OCI-LY1 (cell line): ENCODE results near the gene PPP1R2.
"Not testable (repeated sequence)": the region's sequence is repeated elsewhere in the genome, so short reads cannot be mapped to it uniquely, and the experiment has no call there.

Experiments
- H2AFZ ChIP-seq: fragments of 200-600 bp; sonication (generic), shearing (Covaris generic); 2 replicates; pipeline ENCODE4 v1.6.0; 2014; ENCODE audit warnings: antibody characterized with exemption, mild to moderate bottlenecking, low read length
- H3F3A ChIP-seq: fragments of 200-600 bp; sonication (generic), shearing (Covaris generic); 2 replicates; pipeline ENCODE4 v1.6.0; 2014; ENCODE audit warnings: mild to moderate bottlenecking, antibody characterized with exemption, low read length, moderate library complexity; ENCODE audit not compliant: insufficient read depth
- H3K27ac ChIP-seq: fragments of 200-600 bp; sonication (generic); 2 replicates; pipeline ENCODE4 v1.5.1; 2014; ENCODE audit warnings: low read length, mixed run types, mild to moderate bottlenecking, low read depth; ENCODE audit not compliant: poor library complexity, severe bottlenecking
- H3K27me3 ChIP-seq: fragments of 200-600 bp; sonication (generic); 2 replicates; pipeline ENCODE4 v1.6.0; 2014; ENCODE audit warnings: antibody characterized with exemption, mild to moderate bottlenecking, low read length, moderate library complexity; ENCODE audit not compliant: insufficient read depth
- H3K36me3 ChIP-seq: fragments of 200-600 bp; sonication (generic); 2 replicates; pipeline ENCODE4 v1.6.1; 2014; ENCODE audit warnings: mild to moderate bottlenecking, antibody characterized with exemption, low read length, moderate library complexity, mixed read lengths; ENCODE audit not compliant: insufficient read depth
- H3K4me1 ChIP-seq: fragments of 200-600 bp; sonication (generic); 2 replicates; pipeline ENCODE4 v1.5.1; 2014; ENCODE audit warnings: mild to moderate bottlenecking, low read length, moderate library complexity; ENCODE audit not compliant: insufficient read depth, severe bottlenecking
- H3K4me2 ChIP-seq: fragments of 200-600 bp; sonication (generic), shearing (Covaris generic); 2 replicates; pipeline ENCODE4 v1.6.1; 2014; ENCODE audit warnings: low read length
- H3K4me3 ChIP-seq: fragments of 200-600 bp; sonication (generic); 2 replicates; pipeline ENCODE4 v1.5.1; 2014; ENCODE audit warnings: low read length, low read depth, mild to moderate bottlenecking, mixed read lengths; ENCODE audit not compliant: poor library complexity, severe bottlenecking
- H3K79me2 ChIP-seq: fragments of 200-600 bp; shearing (Covaris generic); 2 replicates; pipeline ENCODE4 v1.6.1; 2016; ENCODE audit warnings: mixed run types, low read length, mixed read lengths; ENCODE audit not compliant: insufficient read depth
- H3K9ac ChIP-seq: fragments of 200-600 bp; sonication (generic), shearing (Covaris generic); 2 replicates; pipeline ENCODE4 v1.6.1; 2014; ENCODE audit warnings: mild to moderate bottlenecking, low read length, mixed read lengths
- H3K9me2 ChIP-seq: fragments of 200-600 bp; sonication (generic), shearing (Covaris generic); 2 replicates; pipeline ENCODE4 v1.6.1; 2014; ENCODE audit warnings: low read depth, mild to moderate bottlenecking, low read length, mixed read lengths
- H3K9me3 ChIP-seq: fragments of 200-600 bp; shearing (Covaris generic); 2 replicates; pipeline ENCODE4 v1.6.1; 2014; ENCODE audit warnings: low read length, mixed read lengths
- H4K20me1 ChIP-seq: fragments of 200-600 bp; sonication (generic), shearing (Covaris generic); 2 replicates; pipeline ENCODE4 v1.6.0; 2016; ENCODE audit warnings: mild to moderate bottlenecking, low read length; ENCODE audit not compliant: insufficient read depth
- CTCF ChIP-seq: fragments of 200-600 bp; sonication (generic), shearing (Covaris generic); IDR thresholded peaks from 2 replicates; pipeline ENCODE4 v1.5.1; 2017; ENCODE audit warnings: mild to moderate bottlenecking, antibody characterized with exemption, low read length, moderate library complexity, mixed read lengths
- EZH2 ChIP-seq: fragments of 200-600 bp; sonication (generic), shearing (Covaris generic); IDR thresholded peaks from 2 replicates; pipeline ENCODE4 v1.8.0; 2017; ENCODE audit warnings: borderline replicate concordance, mixed run types, mild to moderate bottlenecking, antibody characterized with exemption, low read length, moderate library complexity, mixed read lengths

PPP1R2 gene

DNA sequence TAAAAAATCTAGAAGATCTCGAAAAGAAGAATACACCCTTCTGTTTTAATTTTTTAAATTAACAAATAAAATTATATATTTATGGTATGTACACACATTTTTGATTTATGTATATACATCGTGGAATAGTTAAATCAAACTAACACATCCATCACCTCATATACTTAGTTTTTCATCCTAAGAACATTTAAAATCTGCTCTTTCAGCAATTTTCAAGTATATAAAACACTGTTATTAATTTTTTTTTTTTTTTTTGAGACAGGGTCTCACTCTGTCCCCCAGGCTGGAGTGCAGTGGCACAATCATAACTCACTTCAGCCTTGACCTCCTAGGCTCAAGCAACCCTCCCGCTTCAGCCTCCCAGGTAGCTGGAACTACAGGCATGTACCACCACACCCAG lies 67.5 kb downstream of the PPP1R2 start:
- H3K4me3 ChIP-seq: no peak overlapping the region
- H3K36me3 ChIP-seq: no peaks in the 10 kb centered on the region; the same call in 1 of the 2 replicates
- H3K27ac ChIP-seq: no peak overlapping the region
- no peaks in the 10 kb centered on the region for H3K9me2 ChIP-seq
- no peaks in the 10 kb centered on the region for H3K79me2 ChIP-seq
- H3K4me2 ChIP-seq: no peak overlapping the region
- peaks cover 13% of the 10 kb centered on the region; the same call in 1 of the 2 replicates for H3K9me3 ChIP-seq
- TF ChIP-seq CTCF (no peak), EZH2 (no peak)
- H3F3A ChIP-seq: no peaks in the 10 kb centered on the region
- H3K9ac ChIP-seq: no peak overlapping the region
- no peaks in the 10 kb centered on the region for H3K4me1 ChIP-seq
- peaks cover 16% of the 10 kb centered on the region; the same call in 1 of the 2 replicates for H3K27me3 ChIP-seq
- H2AFZ ChIP-seq: no peak overlapping the region
- no peaks in the 10 kb centered on the region for H4K20me1 ChIP-seq

DNA sequence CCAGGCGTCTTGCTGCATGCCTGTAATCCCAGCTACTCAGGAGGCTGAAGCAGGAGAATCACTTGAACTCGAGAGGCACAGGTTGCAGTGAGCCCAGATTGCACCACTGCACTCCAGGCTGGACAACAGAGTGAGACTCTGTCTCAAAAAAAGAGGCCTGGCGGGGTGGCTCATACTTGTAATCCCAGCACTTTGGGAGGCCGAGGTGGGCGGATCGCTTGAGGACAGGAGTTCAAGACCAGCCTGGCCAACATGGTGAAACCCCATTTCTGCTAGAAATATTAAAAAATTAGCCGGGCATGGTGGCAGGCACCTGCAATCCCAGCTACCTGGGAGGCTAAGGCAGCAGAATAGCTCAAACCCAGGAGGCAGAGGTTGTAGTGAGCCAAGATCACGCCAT lies 68.0 kb downstream of the PPP1R2 start:
- not testable (repeated sequence) for H3K9ac ChIP-seq, H3K4me3 ChIP-seq, H3K4me2 ChIP-seq, H3F3A ChIP-seq, H3K79me2 ChIP-seq, H3K36me3 ChIP-seq, H2AFZ ChIP-seq, H3K4me1 ChIP-seq, H4K20me1 ChIP-seq, H3K9me2 ChIP-seq, H3K27ac ChIP-seq
- Histone ChIP-seq H3K27me3 (peaks cover 19% of the 10 kb centered on the region; the same call in 1 of the 2 replicates), H3K9me3 (peaks cover 17% of the 10 kb centered on the region; the same call in 1 of the 2 replicates)

DNA sequence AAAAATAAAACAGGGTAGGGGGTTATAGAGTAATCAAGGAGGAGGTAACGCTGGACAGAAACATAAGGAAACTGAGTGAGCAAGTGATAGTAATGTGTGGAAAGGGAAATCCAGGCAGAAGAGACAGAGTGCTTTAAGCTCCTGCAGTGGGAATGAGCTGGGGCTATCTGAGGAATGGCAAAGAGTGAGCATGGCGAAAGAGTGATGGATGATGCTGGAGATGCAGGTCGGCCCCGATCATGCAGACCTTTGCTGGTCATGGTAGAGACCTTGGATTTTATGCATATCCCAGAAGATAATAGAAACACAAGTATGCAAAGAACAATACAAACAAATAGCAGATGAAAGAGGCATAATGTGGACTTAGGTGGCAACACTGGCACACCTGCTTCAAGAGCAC lies 74.3 kb downstream of the PPP1R2 start:
- Histone ChIP-seq H3K27me3 (peaks cover 14% of the 10 kb centered on the region; the same call in 1 of the 2 replicates), H2AFZ (no peak overlapping the region), H3K9ac (no peak overlapping the region)

More for the DNA sequence above, 74.3 kb downstream of the PPP1R2 start:
- H4K20me1 ChIP-seq: no peaks in the 10 kb centered on the region
- no peaks in the 10 kb centered on the region for H3K9me2 ChIP-seq
- H3K27ac ChIP-seq: no peak overlapping the region
- H3F3A ChIP-seq: no peaks in the 10 kb centered on the region
- no peak overlapping the region for H3K4me3 ChIP-seq
- H3K9me3 ChIP-seq: peaks cover 31% of the 10 kb centered on the region
- H3K4me2 ChIP-seq: no peak overlapping the region
- H3K79me2 ChIP-seq: no peaks in the 10 kb centered on the region
- no peak for TF ChIP-seq CTCF
- TF ChIP-seq EZH2: no peak
- no peaks in the 10 kb centered on the region for H3K4me1 ChIP-seq
- no peaks in the 10 kb centered on the region; the same call in 1 of the 2 replicates for H3K36me3 ChIP-seq
